Neuron (in vitro differentiated cells): ENCODE data around the gene FLNB.

Experiments used
- H2AFZ ChIP-seq: one replicate; pipeline ENCODE4 v1.6.1; 2013; ENCODE audit warnings: low read depth, mild to moderate bottlenecking, inconsistent platforms, low read length, moderate library complexity
- H3K27me3 ChIP-seq: one replicate; pipeline ENCODE4 v1.6.1; 2013; ENCODE audit warnings: low read length; ENCODE audit not compliant: insufficient read depth
- H3K36me3 ChIP-seq: one replicate; pipeline ENCODE4 v1.6.1; 2013; ENCODE audit warnings: low read length; ENCODE audit not compliant: insufficient read depth
- H3K4me1 ChIP-seq: one replicate; pipeline ENCODE4 v1.6.1; 2013; ENCODE audit warnings: low read length; ENCODE audit not compliant: insufficient read depth
- H3K4me3 ChIP-seq: 2 replicates; pipeline ENCODE4 v1.5.1; 2013; ENCODE audit warnings: mild to moderate bottlenecking, low read length, moderate library complexity
- H3K9me3 ChIP-seq: one replicate; pipeline ENCODE4 v1.6.1; 2013; ENCODE audit warnings: low read length

Gene FLNB

DNA sequence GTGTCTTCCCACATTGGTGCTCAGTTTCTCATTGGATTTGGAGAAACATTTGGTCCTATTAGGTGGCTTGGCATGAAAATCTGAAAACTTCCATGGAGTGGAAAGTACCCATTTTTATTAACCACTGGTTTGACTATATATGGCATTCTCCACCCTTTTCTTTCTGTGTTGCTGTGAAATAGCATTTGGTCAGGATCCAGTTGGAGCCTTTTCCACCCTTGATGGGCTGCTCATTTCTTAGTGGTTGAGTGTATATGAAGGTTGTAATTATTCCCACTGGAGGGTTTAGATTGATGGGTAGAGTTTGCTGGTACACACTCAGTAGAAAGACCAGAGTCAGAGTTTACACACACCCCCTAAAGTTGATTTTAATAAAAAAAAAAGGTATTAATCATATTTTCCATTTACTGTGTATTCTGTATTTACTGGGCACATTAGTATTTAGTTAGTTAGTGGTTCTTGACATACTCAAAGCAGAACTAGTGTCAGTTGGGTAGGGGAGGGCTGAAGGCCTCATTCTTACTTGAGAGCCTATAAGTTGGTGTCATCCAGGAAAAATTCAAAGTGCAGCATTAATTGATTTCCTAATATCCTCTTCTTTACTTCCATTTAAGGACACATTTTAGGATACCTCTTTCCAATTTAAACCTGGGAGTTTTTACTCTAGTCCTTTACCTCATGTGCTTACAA lies 69.5 kb downstream of the FLNB start:
- Histone ChIP-seq H2AFZ (no peak overlapping the region), H3K27me3 (no peaks in the 10 kb centered on the region), H3K9me3 (no peaks in the 10 kb centered on the region), H3K36me3 (peaks cover 19% of the 10 kb centered on the region), H3K4me3 (no peak overlapping the region), H3K4me1 (no peaks in the 10 kb centered on the region)

DNA sequence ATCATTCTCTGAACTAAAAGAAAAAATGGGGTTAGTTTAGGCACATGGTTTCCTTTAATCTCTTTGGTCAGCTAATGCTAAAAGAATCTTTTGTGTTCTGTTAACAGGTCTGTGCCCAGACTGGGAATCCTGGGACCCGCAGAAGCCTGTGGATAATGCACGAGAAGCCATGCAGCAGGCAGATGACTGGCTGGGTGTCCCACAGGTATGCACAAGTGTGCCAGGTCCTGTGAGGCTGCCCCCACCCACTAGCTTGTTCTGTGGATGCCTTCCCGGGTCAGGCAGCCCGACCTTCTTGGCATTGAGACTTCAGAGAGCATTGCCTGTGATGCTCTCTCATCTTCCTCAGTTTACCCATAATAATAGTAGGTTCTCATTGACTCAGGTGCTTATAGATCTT lies 70.4 kb downstream of the FLNB start:
- no peak overlapping the region for H2AFZ ChIP-seq
- no peaks in the 10 kb centered on the region for H3K27me3 ChIP-seq
- peaks cover 21% of the 10 kb centered on the region for H3K36me3 ChIP-seq

DNA sequence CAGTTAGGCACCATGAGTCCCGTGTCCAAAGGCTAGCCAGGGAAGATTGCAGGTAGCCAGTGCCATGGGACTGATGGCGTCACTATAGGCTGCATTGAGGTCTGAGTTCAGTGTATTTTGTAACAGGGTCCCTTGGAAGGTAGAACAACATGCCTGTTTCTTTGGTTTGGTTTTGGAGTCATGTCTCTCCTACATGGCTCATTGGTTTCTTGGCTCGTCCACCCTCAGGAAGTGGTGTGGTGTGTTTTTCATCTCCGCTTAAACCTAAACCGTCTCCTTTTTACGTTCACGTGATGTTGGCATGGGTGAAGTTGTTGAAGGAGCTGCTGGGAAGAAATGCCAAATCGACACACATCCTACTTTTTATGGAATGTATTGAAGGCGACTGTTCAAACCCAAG lies 71.6 kb downstream of the FLNB start:
- no peaks in the 10 kb centered on the region for H3K9me3 ChIP-seq
- no peak overlapping the region for H2AFZ ChIP-seq
- no peaks in the 10 kb centered on the region for H3K4me1 ChIP-seq
- H3K27me3 ChIP-seq: no peaks in the 10 kb centered on the region
- H3K4me3 ChIP-seq: no peak overlapping the region
- H3K36me3 ChIP-seq: peaks cover 21% of the 10 kb centered on the region

More for the DNA sequence above, 70.4 kb downstream of the FLNB start:
- H3K9me3 ChIP-seq: no peaks in the 10 kb centered on the region
- no peaks in the 10 kb centered on the region for H3K4me1 ChIP-seq
- H3K4me3 ChIP-seq: no peak overlapping the region

DNA sequence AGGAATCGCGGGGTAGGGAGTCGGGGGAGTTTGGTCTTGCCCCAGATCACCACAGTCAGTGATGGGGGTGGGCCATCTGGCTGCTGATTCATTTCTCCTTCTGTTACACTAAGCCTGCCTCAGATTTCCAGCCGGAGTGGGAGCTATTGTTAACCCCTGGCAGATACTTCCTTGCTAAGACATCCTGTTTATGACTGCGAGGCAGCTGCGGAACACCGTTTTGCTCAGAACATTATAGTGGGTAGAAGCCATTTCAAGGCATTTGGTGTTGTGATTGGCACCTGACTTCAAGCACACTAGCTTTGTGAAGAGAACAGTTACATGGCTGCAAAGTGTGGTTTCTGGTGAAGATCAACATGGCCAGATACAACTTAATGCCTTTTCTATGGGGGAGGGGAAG lies 73.8 kb downstream of the FLNB start:
- Histone ChIP-seq H3K36me3 (peaks cover 19% of the 10 kb centered on the region), H3K4me1 (no peaks in the 10 kb centered on the region), H3K9me3 (no peaks in the 10 kb centered on the region), H2AFZ (no peak overlapping the region), H3K4me3 (no peak overlapping the region), H3K27me3 (no peaks in the 10 kb centered on the region)

DNA sequence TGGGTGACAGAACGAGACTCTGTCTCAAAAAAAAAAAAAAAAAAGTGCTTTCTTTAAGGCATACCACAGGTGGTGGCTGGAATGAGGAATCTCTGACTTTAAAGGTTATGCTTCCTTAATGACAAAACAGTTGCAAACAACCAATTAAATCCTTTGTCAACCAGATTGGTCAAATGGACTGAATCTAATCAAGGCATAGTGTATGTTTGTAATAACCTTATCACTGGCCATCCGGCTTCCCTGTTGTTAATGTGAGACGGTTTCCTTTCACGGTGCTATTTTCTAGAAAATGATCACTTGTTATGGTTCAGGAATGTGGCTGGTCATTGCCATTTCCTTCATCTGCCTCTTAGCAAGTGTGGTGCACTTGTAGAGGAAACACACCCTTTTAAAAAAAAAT lies 75.9 kb downstream of the FLNB start:
- Histone ChIP-seq H3K9me3 (no peaks in the 10 kb centered on the region), H3K36me3 (peaks cover 19% of the 10 kb centered on the region), H3K27me3 (no peaks in the 10 kb centered on the region), H3K4me1 (no peaks in the 10 kb centered on the region), H3K4me3 (no peak overlapping the region), H2AFZ (no peak overlapping the region)

DNA sequence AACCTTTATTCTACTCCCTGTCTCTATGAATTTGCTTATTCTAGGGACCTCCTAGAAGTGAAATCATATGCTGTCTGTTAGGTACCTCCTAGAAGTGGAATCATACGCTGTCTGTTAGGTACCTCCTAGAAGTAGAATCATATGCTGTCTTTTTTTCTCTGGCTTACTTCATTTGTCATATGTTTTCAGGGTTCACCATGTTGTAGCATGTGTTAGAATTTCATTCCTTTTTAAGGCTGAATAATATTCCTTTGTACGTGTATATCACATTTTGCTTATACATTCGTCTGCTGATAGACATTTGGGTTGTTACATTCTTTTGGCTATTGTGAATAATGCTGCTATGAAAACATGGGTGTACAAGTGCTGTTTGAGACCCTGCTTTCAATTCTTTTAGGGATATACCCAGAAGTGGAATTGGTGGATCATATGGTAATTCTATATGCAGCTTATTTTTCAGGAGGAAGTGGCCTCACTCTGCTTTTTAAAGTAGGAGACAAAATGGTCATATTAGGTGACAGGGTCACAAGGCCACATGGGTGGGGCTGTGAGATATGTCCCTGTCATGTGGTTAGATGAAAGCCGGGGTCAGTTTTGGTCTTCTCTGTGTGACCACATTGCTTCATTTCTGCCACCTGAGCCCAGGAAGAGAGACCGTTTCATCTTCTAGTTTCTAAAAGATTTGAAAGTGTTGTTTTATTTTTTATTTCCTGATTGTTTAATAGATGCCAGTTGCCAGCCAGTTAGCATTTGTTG lies 76.7 kb downstream of the FLNB start:
- H3K9me3 ChIP-seq: no peaks in the 10 kb centered on the region
- H2AFZ ChIP-seq: no peak overlapping the region
- peaks cover 14% of the 10 kb centered on the region for H3K36me3 ChIP-seq
- no peaks in the 10 kb centered on the region for H3K4me1 ChIP-seq
- H3K4me3 ChIP-seq: no peak overlapping the region
- no peaks in the 10 kb centered on the region for H3K27me3 ChIP-seq

DNA sequence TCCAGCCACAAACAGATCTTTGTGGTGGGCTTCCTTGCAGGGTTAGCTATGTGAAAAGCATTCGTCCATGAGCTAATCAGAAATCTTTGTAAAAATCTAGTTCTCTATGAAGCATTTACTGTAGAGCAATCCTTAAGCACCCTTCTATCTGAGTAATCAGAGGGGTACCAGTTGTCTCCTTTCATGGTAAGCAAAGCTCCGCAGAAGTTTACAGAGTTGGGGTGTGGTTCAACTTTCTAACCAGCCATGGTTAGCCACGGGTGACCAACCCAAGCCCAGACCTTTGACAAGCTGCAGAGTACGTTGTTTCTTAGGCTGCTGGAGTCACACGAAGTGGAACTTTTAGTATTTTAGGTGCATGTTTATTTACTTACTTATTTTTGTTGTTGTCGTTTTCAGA lies 77.4 kb downstream of the FLNB start:
- Histone ChIP-seq H3K4me1 (no peaks in the 10 kb centered on the region), H3K9me3 (no peaks in the 10 kb centered on the region), H2AFZ (no peak overlapping the region), H3K27me3 (no peaks in the 10 kb centered on the region), H3K4me3 (no peak overlapping the region), H3K36me3 (peaks cover 11% of the 10 kb centered on the region)

DNA sequence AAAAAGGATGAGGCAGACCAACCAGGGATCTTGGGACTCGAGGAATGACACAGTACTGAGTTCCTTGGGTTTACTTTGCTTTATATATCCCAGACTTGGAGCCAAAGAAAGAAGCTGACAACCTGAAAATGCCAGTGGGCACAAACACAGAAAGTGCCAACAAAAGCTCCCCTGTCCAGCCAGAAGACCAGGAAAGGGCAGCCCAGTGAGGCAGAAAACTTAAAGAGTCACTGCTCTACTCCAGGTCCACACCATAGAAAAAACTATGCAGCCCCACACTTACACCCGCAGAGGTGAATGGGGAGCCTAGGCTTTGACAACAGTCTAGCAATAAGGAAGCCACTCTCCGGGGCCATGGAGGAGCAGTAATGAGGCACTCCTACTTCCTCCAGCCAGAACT lies 80.3 kb downstream of the FLNB start:
- H3K36me3 ChIP-seq: peaks cover 6% of the 10 kb centered on the region

DNA sequence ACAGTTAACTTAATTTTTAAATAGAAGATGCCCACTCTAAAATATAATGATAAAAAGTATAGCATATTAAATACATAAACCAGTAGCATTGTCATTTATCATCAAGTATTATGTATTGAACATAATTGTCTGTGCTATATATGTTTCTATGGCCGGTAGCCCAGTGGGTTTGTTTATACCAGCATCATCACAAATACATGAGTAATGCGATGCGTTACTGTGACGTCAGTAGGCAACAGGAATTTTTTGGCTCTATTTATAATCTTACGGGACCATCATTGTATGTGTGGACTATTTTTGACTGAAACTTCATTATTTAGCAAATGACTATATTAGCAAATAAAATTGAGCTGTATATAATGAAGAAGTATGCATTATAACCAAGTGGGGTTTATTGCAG lies 82.1 kb downstream of the FLNB start:
- no peak overlapping the region for H3K4me3 ChIP-seq
- H3K36me3 ChIP-seq: peaks cover 6% of the 10 kb centered on the region
- H3K4me1 ChIP-seq: no peaks in the 10 kb centered on the region
- H3K9me3 ChIP-seq: no peaks in the 10 kb centered on the region
- no peak overlapping the region for H2AFZ ChIP-seq
- H3K27me3 ChIP-seq: no peaks in the 10 kb centered on the region

More for the DNA sequence above, 80.3 kb downstream of the FLNB start:
- Histone ChIP-seq H3K4me3 (no peak overlapping the region), H3K9me3 (no peaks in the 10 kb centered on the region), H2AFZ (no peak overlapping the region), H3K27me3 (no peaks in the 10 kb centered on the region), H3K4me1 (no peaks in the 10 kb centered on the region)

DNA sequence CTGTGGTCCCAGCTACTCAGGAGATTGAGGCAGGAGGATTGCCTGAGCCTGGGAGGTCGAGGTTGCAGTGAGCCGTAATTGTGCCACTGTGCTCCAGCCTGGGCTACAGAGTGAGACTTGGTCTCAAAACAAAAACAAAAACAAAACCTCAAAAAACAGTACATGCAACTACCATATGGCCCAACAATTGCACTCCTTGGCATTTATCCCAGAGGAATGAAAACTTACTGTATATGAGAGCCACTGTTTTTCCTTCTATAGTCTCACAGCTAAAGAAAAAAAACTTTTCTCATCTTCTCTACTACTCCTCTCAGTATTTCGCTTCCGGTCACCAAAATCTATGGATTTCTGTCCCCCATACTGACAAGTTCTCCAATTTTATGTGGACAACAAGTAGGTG lies 84.3 kb downstream of the FLNB start:
- no peaks in the 10 kb centered on the region for H3K27me3 ChIP-seq
- H3K36me3 ChIP-seq: peaks cover 8% of the 10 kb centered on the region

DNA sequence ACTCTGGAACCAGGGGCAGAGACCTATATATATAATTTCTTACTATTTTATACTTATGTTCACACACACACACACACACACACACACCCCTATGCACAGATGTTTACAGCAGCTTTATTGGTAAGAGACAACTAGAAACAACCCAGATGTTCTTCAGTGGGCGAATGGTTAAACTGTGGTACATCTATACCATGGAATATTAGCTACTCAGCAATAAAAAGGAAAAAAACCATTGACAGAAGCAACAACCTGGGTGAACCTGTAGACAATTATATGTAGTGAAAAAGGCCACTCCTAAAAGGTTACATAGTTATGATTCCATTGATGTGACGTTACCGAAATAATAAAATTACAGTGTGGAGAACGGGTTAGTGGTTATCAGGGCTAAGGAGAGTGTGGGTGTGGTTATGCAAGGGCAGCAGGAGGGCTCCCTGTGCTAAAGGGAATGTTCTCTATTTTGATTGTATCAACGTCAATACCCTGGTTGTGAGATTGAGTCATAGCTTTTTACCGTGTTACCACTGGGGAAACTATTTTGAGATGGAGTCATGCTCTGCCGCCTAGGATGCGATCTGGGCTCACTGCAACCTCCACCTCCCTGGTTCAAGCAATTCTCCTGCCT lies 85.5 kb downstream of the FLNB start:
- Histone ChIP-seq H3K4me3 (no peak overlapping the region), H3K27me3 (no peaks in the 10 kb centered on the region), H2AFZ (no peak overlapping the region), H3K36me3 (peaks cover 9% of the 10 kb centered on the region), H3K9me3 (no peaks in the 10 kb centered on the region), H3K4me1 (no peaks in the 10 kb centered on the region)

More for the DNA sequence above, 84.3 kb downstream of the FLNB start:
- H3K9me3 ChIP-seq: no peaks in the 10 kb centered on the region
- no peak overlapping the region for H3K4me3 ChIP-seq
- no peaks in the 10 kb centered on the region for H3K4me1 ChIP-seq
- no peak overlapping the region for H2AFZ ChIP-seq

DNA sequence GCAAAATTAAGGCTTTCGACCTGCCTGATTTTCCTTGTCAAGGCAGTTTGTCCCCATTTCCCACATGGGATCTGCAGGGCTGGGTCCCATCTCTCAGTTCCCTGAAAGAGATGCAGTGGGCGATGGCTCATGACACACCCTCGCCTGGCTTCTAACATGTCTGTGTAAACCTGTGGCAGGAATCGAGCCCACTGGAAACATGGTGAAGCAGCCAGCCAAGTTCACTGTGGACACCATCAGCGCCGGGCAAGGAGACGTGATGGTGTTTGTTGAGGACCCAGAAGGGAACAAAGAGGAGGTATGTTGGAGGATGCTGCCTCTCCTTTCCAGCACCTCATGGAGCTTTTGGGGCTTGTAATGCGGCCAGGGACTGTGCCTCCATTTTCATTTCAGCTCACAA lies 86.4 kb downstream of the FLNB start:
- Histone ChIP-seq H3K4me3 (no peak overlapping the region), H3K36me3 (peaks cover 17% of the 10 kb centered on the region), H3K4me1 (no peaks in the 10 kb centered on the region), H2AFZ (no peak overlapping the region), H3K9me3 (no peaks in the 10 kb centered on the region), H3K27me3 (no peaks in the 10 kb centered on the region)

DNA sequence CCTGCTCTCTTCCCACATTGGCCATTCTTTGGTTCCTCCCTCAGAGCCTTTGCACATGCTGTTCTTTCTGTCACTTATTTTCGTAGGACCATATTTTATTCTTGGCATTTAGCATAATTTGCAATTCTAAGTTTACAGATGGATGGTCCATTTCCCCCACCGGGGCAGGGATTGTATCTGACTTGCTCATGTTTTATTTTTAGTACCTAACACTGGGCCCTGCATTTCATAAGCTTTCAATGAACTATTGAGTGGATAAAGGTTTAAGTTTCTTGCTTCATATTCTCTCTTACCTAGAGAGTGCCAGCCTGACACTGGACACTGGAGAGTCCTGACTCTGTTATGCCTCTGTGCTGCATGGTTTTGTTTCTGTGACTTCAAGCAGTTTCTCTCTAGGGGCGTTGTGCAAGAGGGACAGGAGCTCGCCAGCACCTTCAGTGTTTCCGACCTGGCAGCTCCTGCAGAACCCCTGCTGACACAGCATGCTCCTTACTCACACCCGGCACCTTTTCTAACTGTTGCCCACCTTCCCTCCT lies 87.4 kb downstream of the FLNB start:
- Histone ChIP-seq H3K36me3 (peaks cover 17% of the 10 kb centered on the region), H3K9me3 (no peaks in the 10 kb centered on the region), H3K4me3 (no peak overlapping the region), H3K4me1 (no peaks in the 10 kb centered on the region), H3K27me3 (no peaks in the 10 kb centered on the region), H2AFZ (no peak overlapping the region)
